Ovary (tissue), 9 donors: ENCODE measurements around the gene UNCX. TPM values are rescaled to one million over a fixed set of nuclear protein-coding genes. Genes with fewer than 3 reads are reported as not detected.

Experiments
- DNase-seq, 5 donors: peaks; one replicate each; pipeline ENCODE4 v3.0.0-alpha.2; 2019 to 2020
- H3K27ac ChIP-seq, 2 donors: fragments of 200-600 bp; one replicate each; pipeline versions ENCODE4 v1.5.1 to v1.8.0; 2019 to 2022
- H3K27me3 ChIP-seq: fragments of 200-600 bp; one replicate; pipeline ENCODE4 v1.8.0; 2022
- H3K36me3 ChIP-seq: fragments of 200-600 bp; sonication (generic); one replicate; pipeline ENCODE4 v1.5.1; 2019
- H3K4me1 ChIP-seq: one replicate; pipeline ENCODE4 v1.8.1; 2013; ENCODE audit warnings: mild to moderate bottlenecking, moderate library complexity; ENCODE audit not compliant: insufficient read depth
- H3K4me3 ChIP-seq: fragments of 200-600 bp; sonication (generic); one replicate; pipeline ENCODE4 v1.5.1; 2017
- H3K9me3 ChIP-seq, 2 donors: fragments of 200-600 bp in 1 of 2; sonication (generic) in 1 of 2; one replicate each; pipeline versions ENCODE4 v1.5.1 to v1.8.1; 2013 to 2019; ENCODE audit warnings: mild to moderate bottlenecking in 1 of 2, moderate library complexity in 1 of 2
- CTCF ChIP-seq, 3 donors: fragments of 450-650 bp in 2 of 3; fragments of 200-600 bp in 1 of 3; IDR thresholded peaks; one replicate each; pipeline versions ENCODE4 v1.5.1 to v1.8.0; 2016 to 2022; ENCODE audit warnings: antibody characterized with exemption in 3 of 3, mild to moderate bottlenecking in 1 of 3
- EP300 ChIP-seq: sonication (generic); formaldehyde crosslinking; IDR thresholded peaks from one replicate; pipeline ENCODE4 v1.6.1; 2017; ENCODE audit warnings: antibody characterized with exemption
- POLR2A ChIP-seq: fragments of 450-650 bp; IDR thresholded peaks from one replicate; pipeline ENCODE4 v1.6.1; 2017; ENCODE audit warnings: antibody characterized with exemption, mild to moderate bottlenecking, moderate library complexity
- WGBS, 3 donors: extraction: QIAGEN DNeasy Blood & Tissue Kit in 1 of 3; methylation state at CpG; one replicate each; pipeline versions ENCODE4 v1.1.5 to v1.1.7; 2013 to 2017; 5-methylcytosine and 5-hydroxymethylcytosine counted together
- intact Hi-C, 4 donors: fragments of 100-400 bp; cut with DNase I; formaldehyde crosslinking; loops; one replicate each; pipeline versions ENCODE4 v1.11.0 to v1.15.1; 2022 to 2023
- polyA plus RNA-seq, 2 donors: library from polyadenylated mRNA; stranded (reverse); fragments of 200-250 nt in 1 of 2; fragments of 350-450 nt in 1 of 2; fragmentation: Illumina TruSeq in 1 of 2; extraction: RNeasy Lipid Tissue Mini Kit (QIAGEN cat#74804) in 1 of 2; gene quantifications; one replicate each; pipeline ENCODE4 v1.2.3, GENCODE V29; 2013 to 2014
- total RNA-seq, 7 donors: library from RNA; depleted of rRNA in 2 of 7; stranded (reverse); fragments of >200 nt in 2 of 7; fragmentation: NEBNext Ultra II Directional in 3 of 7; extraction: Animal tissue kit (Norgen Biotek cat#: 25700) in 3 of 7; gene quantifications; one replicate each; pipeline versions ENCODE4 v1.1.0 to v1.2.4, GENCODE V29; 2016 to 2023
- donor health status: DM: no; HTN: no; CAD: no; lungs with moderate emphysema.
- donor health status: DM: no; HTN: no; CAD: no.
- donor health status: Bipolar disorder and iron deficiency.
- donor health status: DM: yes; HTN: yes; CAD: no.
- donor health status: DM: no; HTN: no; CAD: no.
- donor health status: DM: yes; HTN: yes; CAD: no.

The UNCX gene
- total and polyA plus RNA-seq, 9 donors = not detected

GRCh38 chr7:1248916-1249581, 16.4 kb downstream of the UNCX start:
- Histone ChIP-seq H3K4me1 (peaks cover 3% of the 10 kb centered on the region), H3K27ac (no peak overlapping the region), H3K9me3 (no peaks in the 10 kb centered on the region), H3K36me3 (no peaks in the 10 kb centered on the region), H3K27me3 (peaks cover 22% of the 10 kb centered on the region), H3K4me3 (no peak overlapping the region)
- 2 to 3% (median 2%) methylated on average over 24 to 26 of the region's 26 CpGs for WGBS, 3 donors
- DNase-seq = no peak
- TF ChIP-seq CTCF (IDR thresholded peaks at IDR 0.05) (no peak), EP300 (no peak), POLR2A (no peak)
- intact Hi-C loops = no loop called here

GRCh38 chr7:1249731-1250130, 17.1 kb downstream of the UNCX start:
- H3K27me3 ChIP-seq = peaks cover 17% of the 10 kb centered on the region
- DNase-seq = no peak
- H3K9me3 ChIP-seq = no peaks in the 10 kb centered on the region
- 4 to 8% (median 6%) methylated on average over 14 of the region's 14 CpGs for WGBS, 3 donors
- no peak overlapping the region for H3K27ac ChIP-seq
- H3K4me1 ChIP-seq = peaks cover 3% of the 10 kb centered on the region
- H3K36me3 ChIP-seq = no peaks in the 10 kb centered on the region
- intact Hi-C loops = no loop called here
- TF ChIP-seq POLR2A = no peak
- no peak for TF ChIP-seq CTCF (IDR thresholded peaks at IDR 0.05)
- TF ChIP-seq EP300 = no peak
- H3K4me3 ChIP-seq = no peak overlapping the region

DNA sequence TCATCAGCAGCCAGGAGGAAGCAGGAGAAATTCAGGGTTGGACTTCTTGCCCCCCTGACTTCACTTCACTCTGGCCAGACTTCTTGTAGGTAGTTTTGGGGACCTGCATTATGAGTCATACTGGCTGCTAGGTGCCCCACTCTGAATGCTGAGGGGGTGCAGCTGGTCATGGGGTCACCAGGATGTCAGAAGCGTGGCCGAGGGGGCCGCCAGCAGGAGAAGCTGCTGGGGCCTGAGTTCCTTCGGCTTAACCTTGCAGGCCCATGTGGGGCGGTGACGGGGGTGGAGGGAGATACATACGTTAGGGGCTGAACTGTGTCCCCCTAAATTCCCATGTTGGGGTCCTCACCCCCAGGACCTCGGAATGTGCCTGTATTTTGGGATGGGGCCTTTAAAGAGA, 18.2 kb downstream of the UNCX start:
- DNase-seq = no peak
- no peak overlapping the region for H3K27ac ChIP-seq
- no peaks in the 10 kb centered on the region for H3K36me3 ChIP-seq
- WGBS, 3 donors = 83 to 94% (median 91%) methylated on average over 8 of the region's 8 CpGs
- intact Hi-C loops = no loop called here
- TF ChIP-seq CTCF (IDR thresholded peaks at IDR 0.05) (no peak), POLR2A (no peak), EP300 (no peak)
- peaks cover 3% of the 10 kb centered on the region for H3K4me1 ChIP-seq
- no peak overlapping the region for H3K4me3 ChIP-seq
- peaks cover 15% of the 10 kb centered on the region for H3K27me3 ChIP-seq
- H3K9me3 ChIP-seq = no peaks in the 10 kb centered on the region

DNA sequence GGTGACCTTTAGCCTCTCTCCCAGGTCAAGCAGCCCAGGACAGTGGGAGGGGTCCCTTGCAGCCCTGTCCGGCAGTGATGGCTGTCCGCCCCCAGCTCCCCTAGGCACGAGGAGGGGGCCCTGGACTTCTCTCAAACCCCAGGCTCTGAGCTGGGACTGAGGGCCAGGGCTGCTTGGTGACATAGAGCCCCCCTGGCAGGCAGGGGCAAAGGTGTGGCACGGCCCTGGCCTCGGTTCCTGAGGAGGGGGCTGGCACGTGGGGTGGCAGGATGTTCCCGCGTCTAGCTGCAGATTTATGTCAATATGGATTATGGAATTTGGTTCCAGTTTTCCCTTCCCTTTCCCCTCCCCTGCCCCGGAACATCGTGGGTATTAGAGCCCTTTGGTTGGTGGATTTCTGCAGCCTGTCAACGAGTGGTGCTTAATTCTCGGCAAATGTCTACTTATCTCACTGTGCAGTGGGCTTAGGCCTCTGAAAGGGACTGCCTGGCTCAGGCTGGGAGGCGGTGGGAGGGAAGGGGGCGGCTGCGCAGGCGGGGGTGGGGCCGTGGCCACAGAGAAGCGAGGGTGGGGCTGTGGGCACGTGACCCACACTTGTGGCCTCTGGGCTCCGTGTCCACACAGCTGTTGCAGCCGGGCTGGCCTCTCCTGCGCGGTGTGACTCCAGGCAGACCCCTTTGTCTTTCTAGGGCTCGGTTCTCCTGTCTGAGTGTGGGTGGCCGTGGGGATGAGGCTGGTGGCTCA, 19.3 kb downstream of the UNCX start:
- Histone ChIP-seq H3K27me3 (peaks cover 8% of the 10 kb centered on the region), H3K9me3 (no peaks in the 10 kb centered on the region), H3K4me1 (peaks cover 3% of the 10 kb centered on the region), H3K27ac (no peak overlapping the region), H3K36me3 (no peaks in the 10 kb centered on the region), H3K4me3 (no peak overlapping the region)
- no peak for TF ChIP-seq CTCF (IDR thresholded peaks at IDR 0.05)
- TF ChIP-seq POLR2A = no peak
- TF ChIP-seq EP300 = no peak
- intact Hi-C loops = no loop called here
- WGBS, 3 donors = 38 to 57% (median 47%) methylated on average over 19 to 25 of the region's 25 CpGs
- DNase-seq = no peak
